IPS-18c (cell line): Measurements from ENCODE around the gene RBMS3.

Experiments
- H3K4me3 ChIP-seq: 2 replicates; pipeline ENCODE4 v1.7.0; 2013; ENCODE audit warnings: low read depth, mild to moderate bottlenecking, low read length, moderate library complexity; ENCODE audit not compliant: insufficient read depth
- H3K9me3 ChIP-seq: one replicate; pipeline ENCODE4 v1.6.1; 2013; ENCODE audit warnings: mild to moderate bottlenecking, low read length, moderate library complexity; ENCODE audit not compliant: control insufficient read depth, insufficient read depth

RBMS3 gene

DNA sequence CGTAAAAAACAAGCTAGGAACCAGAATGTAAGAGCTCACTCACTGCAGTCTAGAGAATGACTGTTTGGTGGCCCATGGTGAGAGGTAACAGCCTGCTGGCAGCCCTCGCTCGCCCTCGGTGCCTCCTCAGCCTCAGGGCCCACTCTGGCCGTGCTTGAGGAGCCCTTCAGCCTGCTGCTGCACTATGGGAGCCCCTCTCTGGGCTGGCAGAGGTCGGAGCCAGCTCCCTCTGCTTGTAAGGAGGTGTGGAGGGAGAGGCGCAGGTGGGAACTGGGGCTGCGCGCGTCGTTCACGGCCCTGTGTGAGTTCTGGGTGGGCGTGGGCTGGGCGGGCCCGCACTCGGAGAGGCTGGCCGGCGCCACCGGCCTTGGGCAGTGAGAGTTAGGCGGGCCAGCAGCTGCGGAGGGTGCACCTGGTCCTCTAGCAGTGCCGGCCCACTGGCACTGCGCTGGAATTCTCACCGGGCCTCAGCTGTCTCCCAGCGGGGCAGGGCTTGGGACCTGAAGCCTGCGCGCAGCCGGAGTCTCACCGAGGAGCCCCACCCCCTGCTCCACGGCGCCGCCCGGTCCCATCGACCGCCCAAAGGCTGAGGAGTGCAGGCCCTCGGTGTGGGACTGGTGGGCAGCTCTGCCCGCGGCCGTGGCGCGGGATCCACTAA, 420.6 kb downstream of the RBMS3 start:
- Histone ChIP-seq H3K4me3 (no peak overlapping the region), H3K9me3 (no peaks in the 10 kb centered on the region)

DNA sequence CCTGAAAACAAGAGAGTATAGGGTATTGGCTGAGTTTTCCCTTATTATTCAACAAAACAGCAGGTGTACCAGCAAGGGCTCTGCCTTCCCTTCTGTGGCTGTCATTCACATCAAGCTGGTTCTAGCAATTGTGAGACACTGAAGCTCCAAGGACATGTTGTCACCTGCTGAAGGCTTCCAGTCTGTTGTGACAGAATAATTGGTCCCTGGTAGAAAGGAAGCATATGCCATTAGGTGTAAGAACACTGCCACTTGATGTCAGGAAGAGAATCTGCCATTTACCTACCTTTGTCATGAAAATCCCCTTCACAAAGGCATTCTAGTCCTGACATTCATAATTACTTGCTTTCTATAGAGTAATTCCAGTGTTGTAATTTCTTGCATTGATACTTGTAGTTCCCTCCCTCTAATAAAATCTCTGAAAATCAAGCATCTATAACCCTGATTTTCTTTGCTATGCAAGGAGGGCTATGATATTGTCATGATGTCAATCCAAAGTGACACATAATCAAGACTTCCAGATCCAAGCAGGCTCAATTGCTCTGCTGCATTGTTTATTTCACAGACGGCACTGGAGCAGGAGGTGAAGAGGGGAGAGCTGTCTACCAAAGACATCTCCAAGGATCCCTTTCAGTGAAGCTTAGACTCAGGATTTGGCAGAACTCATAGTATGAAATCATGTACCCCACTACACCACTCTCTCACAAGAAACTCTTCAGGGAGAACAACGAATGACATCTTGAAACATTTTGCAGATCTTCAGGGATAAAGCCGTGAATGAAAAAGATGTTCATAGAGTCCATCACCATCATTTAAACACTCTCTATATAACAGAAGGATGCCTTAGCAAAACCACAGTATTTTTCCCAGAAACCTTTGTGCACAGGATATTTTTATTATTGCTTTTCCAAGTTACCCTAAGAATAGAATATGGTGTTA, 425.3 kb downstream of the RBMS3 start:
- Histone ChIP-seq H3K4me3 (no peak overlapping the region), H3K9me3 (no peaks in the 10 kb centered on the region)

DNA sequence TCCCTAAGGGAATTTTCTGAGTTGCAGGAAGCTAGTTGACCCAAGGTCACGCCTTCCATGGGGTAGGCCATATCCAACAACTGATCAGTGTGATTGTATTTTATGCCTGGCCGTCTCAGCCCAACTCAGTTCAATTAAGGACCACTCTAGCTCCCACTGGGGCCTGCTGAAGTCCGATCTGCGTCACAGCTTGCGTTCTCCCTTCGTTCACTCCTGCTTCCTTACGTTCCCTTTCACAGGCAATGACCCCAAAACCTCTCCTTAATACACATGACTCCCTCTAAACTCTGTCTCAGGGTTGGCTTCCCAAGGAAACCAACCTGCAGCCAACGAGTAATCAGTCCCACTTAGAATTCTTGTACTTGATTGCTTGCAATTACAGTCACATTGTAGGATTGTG, 428.0 kb downstream of the RBMS3 start:
- Histone ChIP-seq H3K9me3 (no peaks in the 10 kb centered on the region), H3K4me3 (no peak overlapping the region)

DNA sequence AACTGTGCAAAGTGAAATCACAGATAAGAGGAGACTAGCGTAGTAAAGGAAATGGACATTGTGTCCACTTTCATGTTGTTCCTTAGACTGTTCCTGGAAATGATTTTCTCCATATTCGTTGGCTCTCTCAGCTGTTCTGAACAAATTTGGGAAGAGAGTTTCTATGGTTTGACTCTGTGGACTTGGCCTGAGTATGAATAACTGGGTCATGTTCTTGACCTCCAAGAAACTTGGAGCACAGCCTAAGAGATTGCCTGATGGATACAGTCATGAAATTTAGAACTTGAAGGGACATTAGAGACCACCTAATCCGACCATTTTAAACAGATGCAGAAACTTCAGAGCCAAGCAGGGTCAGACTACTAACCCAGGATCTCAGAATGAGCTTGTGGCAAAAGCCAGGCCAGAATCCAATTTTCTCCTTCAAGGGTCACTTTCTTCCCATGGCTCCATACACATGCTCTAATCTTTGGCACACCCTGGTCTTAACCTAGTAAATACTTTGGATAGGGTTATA, 430.4 kb downstream of the RBMS3 start:
- Histone ChIP-seq H3K4me3 (no peak overlapping the region), H3K9me3 (no peaks in the 10 kb centered on the region)

DNA sequence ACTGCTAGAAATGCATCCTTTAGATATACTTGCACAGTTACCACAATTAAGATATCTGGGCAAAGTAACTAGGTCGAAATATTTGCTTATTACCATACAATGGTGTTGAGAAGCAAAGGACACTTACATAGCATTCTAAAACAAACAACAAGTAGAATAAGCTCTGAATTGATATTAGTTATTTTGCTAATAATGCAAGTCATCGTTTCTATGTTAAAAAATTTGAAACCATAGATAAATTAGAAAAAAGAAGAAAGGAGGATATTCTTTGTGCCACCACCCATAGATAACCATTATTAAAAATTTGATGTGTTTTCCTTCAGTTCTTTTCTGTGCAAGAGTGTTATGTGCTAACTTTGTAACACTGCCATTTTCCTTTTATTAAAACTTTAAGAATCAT, 435.3 kb downstream of the RBMS3 start:
- no peaks in the 10 kb centered on the region for H3K9me3 ChIP-seq
- no peak overlapping the region for H3K4me3 ChIP-seq

DNA sequence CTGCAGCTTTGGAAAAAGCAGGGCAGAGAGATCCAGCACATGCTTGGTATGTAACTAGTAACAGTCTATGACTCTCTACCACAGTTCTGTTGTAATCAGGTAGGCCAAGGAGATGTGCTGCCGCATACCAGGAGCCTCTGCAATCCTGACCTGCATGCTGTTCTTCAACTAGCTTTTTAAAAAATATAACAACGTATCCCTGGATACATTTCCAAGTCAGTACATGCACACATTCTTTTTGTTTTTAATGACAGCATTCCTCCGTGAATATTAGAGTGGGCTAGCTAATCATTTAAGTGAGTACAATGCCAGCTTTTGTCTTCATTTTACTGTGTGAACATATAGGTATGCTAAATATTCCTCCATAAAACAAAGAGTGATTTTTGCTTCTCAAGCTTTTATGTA, 437.8 kb downstream of the RBMS3 start:
- H3K9me3 ChIP-seq = no peaks in the 10 kb centered on the region
- H3K4me3 ChIP-seq = no peak overlapping the region

DNA sequence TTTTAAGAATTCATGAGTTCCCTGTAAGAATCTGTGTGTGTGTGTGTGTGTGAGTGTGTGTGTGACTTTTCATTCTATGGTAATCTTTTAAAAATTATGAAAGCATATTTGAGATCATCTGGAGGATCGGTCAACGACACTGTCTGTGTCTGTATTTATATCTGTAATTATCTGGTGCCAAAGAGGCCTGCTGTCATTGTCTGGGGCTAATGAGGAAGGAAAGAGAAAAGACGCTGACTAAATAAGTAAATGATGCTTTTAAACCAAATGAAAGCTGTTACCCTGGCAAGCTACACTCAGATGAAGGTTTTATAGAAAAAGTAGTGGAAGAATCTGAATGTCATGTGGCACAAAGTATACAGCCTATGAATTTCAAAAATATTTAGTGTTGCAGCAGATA, 439.8 kb downstream of the RBMS3 start:
- H3K9me3 ChIP-seq = no peaks in the 10 kb centered on the region
- H3K4me3 ChIP-seq = no peak overlapping the region

DNA sequence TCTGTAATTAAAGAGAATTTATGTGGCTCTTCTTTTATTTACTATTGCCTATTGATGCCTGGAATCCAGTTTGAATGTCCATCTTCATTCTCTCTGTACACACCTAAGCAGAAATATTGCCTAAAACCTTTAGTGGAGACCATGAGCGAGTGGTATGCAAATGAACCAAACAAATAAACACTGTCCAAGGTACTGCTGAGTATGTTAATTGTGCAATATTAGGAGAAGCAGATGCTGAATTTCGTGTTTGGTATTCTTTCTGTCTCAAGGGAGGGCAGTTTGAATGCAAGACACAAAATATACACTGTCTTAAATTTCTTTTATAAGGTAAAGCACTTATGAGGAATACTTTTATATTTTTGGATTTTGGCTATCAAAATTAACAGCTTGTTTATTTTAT, 440.9 kb downstream of the RBMS3 start:
- H3K4me3 ChIP-seq = no peak overlapping the region
- H3K9me3 ChIP-seq = no peaks in the 10 kb centered on the region

DNA sequence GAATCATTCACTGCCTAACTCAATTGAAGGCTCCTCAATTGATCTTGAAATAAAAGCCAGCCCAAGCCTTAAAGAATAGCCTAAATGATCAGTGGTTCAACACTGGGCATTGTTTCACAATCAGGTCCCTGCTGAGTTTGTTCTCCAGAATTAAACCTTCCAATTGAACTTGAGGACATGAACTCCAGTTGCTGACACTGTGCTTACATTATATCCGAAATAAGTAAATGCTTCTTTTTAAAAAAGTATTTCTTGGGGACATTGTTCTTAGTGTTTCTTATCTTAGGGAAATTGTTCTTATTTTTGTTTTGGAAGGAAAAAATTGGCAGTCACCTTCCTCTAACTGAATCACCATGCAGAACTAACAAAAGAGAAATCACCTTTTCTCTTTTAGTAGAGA, 450.2 kb downstream of the RBMS3 start:
- Histone ChIP-seq H3K4me3 (no peak overlapping the region), H3K9me3 (no peaks in the 10 kb centered on the region)

DNA sequence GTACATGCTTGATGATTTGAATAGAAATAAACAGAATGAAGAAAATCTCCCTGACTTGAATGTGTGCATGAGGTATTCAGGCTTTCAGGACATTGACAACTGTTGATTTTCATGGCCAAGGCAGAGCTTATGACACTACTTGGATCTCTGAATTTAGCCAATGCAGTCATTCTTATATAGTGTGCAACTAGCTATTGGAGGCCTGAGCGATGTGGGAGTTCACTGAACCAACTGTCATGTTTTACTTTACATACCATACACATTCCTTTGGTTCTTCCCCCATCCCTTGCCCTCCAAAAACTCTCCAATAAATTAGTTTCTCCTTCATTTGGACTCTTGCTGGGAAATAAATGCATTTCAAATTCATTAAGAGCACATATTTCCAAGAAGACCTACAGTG, 460.4 kb downstream of the RBMS3 start:
- Histone ChIP-seq H3K9me3 (no peaks in the 10 kb centered on the region), H3K4me3 (no peak overlapping the region)

DNA sequence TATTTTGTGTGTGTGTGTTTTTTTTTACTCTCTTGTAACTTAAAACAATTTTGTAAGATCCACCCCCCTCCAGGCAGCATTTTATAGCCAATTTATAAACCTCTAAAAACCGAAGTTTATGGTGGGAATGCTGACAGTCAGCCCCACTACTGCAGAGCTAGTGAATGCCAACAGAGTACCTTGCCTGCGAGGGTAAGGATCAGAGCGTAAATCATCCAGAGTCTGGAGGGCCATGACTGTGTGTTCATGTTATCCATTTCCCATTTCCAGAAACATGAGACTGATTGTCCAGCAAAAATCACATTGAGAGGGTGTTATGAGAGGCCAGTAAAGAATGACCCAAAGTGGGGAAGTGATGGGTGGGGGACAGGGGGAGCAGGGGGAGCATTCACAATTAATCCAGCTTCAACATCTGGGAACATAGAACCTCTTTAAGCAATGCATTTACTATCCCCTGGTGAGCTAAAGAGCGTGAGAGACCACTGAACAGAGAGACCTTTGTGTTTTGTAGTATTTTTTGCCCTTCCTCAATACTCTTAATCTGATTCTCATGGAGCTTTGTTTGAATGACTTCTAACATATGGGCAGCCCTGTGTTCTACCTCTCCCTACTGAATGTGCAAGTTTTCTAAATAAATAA, 464.5 kb downstream of the RBMS3 start:
- no peak overlapping the region for H3K4me3 ChIP-seq
- no peaks in the 10 kb centered on the region for H3K9me3 ChIP-seq

DNA sequence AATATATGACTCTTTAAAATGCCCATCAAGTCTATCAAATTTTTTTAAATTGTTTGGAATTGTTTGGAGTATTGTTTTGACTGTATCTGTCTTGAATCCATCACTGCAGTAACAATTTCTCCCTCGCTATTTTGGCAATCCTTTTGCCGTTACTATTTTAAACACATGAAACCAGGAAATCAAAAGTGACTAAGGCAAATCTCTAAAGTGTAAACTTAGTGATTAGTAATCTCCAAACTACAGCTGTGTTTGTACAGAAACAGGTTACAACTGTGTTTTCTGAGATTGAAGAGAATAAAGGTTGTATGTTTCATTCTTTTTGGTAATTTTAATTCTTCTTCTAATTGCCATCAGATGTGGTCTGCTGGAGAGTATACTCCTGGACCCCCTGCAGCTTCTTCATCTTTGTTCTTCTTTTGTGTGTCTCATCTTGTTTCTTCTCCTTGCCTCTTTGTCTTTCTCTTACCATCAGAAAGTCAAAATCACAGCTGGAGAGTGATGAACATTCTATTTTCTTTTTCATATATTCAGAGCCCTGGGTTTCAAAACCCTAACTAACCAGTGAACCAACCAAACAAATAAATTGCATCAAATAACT, 465.4 kb downstream of the RBMS3 start:
- Histone ChIP-seq H3K9me3 (no peaks in the 10 kb centered on the region), H3K4me3 (no peak overlapping the region)

DNA sequence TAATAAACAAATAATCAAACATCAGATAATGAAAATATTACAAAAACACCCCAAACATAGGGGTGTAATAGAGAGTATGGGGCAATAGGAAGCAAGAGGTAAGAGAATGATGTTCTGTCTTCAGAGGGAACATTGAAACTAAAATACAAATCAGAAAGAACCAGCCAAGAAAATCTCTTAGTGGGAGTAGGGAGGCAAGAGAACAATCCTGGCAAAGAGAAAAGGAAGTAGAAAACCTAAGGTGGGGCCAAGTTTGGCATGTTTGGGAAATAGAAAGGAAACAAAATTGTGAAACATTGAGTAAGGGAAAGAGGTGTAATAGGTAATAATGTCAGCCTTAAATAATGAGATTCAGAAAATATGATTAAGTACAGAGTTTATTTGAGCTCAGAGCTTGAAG, 467.1 kb downstream of the RBMS3 start:
- H3K9me3 ChIP-seq = no peaks in the 10 kb centered on the region
- H3K4me3 ChIP-seq = no peak overlapping the region

DNA sequence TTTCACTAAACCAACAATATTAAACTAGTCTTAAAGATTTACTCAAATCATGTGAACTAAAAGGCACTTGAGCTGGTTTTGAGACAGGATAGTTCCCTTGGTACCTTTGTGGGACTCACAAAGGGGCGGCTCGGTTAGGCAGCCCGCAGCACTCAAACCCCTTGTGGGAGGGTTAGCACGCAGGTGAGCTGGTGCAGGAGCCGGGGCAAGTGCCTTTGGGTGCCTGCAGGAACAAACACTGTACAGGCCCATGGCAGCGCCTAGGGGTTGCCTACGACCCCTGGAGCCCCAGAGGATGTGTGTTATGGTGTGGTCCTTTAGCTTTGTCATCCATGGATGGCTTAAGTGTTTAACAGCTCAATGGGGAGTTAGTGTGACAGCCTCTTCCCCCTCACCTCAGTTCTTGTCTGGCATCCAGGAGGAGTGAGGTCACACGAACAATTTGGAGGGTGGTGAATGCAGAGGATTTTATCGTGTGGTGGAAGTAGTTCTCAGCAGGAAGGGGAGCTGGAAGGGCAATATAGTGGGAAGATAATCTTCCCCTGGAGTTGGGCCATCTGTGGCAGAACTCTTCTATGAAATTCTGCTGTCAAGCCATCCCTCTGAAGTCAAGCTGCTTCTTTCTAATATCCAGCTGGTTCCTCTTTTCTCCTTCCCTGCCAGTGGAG, 470.9 kb downstream of the RBMS3 start:
- no peaks in the 10 kb centered on the region for H3K9me3 ChIP-seq

DNA sequence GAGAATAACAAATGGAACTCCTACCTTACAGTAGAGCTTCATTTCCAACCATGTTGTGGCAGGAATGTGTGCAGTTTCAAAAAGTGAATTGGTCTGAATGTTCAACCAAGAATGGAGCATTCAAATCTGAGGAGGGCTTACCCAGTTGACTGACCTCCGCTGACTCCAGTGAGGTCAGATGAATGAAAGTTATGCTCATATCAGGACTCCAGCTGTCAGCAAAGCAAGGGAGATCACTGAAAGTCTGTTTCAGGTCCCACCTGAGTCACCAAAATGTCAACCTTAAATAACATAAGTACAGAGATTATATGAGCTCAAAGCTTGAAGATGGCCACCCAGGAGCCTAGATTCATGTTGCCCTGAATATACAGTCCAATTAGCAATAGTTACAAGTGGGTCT, 473.5 kb downstream of the RBMS3 start:
- Histone ChIP-seq H3K9me3 (no peaks in the 10 kb centered on the region), H3K4me3 (no peak overlapping the region)

More for the DNA sequence above, 470.9 kb downstream of the RBMS3 start:
- no peak overlapping the region for H3K4me3 ChIP-seq

DNA sequence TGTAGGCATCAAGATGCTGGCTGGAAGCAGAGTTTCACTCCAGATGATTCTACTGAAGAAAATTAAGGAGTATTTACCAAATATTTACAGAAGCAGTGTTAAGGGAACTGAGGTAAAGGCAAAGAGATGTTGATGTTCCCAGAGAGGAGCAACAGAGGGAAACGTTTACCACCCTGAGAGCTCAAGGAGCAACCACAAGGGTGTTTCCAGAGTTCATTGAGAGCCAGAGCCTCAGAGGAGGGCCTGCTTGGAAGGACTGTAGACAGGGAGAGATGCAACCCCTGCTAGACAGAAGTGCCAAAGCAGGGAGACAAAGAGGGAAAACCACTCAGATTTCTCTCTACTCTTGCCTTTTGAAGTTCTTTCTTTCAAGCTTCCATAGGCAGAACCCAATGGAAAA, 474.5 kb downstream of the RBMS3 start:
- H3K9me3 ChIP-seq = no peaks in the 10 kb centered on the region

More for the DNA sequence above, 474.5 kb downstream of the RBMS3 start:
- H3K4me3 ChIP-seq = no peak overlapping the region
